SK-N-MC (cell line): ENCODE measurements around the gene ZNF574.
"Not testable (repeated sequence)": the region's sequence is repeated elsewhere in the genome, so short reads cannot be mapped to it uniquely, and the experiment has no call there.

ENCODE experiments used
- DNase-seq: peaks from one replicate; pipeline ENCODE4 v3.0.0-alpha.2; 2011; ENCODE audit warnings: low read depth, low spot score
- H3K27ac ChIP-seq: fragments of 200-600 bp; sonication (generic); 2 replicates; pipeline ENCODE4 v1.5.1; 2016; ENCODE audit warnings: mixed run types
- H3K36me3 ChIP-seq: fragments of 200-600 bp; sonication (generic); 2 replicates; pipeline ENCODE4 v1.6.1; 2017; ENCODE audit warnings: antibody characterized with exemption, low read length, mixed read lengths; ENCODE audit not compliant: insufficient read depth
- H3K4me3 ChIP-seq: fragments of 200-600 bp; sonication (generic); 2 replicates; pipeline ENCODE4 v1.5.1; 2016
- H3K9ac ChIP-seq: fragments of 200-600 bp; sonication (generic); 2 replicates; pipeline ENCODE4 v1.8.0; 2017; ENCODE audit warnings: mixed run types, mixed read lengths; ENCODE audit not compliant: insufficient read length
- H3K9me3 ChIP-seq: fragments of 200-600 bp; sonication (generic); 2 replicates; pipeline ENCODE4 v1.6.1; 2017; ENCODE audit warnings: low read depth, mild to moderate bottlenecking, antibody characterized with exemption, low read length, moderate library complexity, mixed read lengths
- EZH2 ChIP-seq: fragments of 200-600 bp; sonication (generic); IDR thresholded peaks from one replicate; pipeline ENCODE4 v1.6.1; 2017; ENCODE audit warnings: antibody characterized with exemption
- FOXP2 ChIP-seq: optimal IDR thresholded peaks from 2 replicates; pipeline ENCODE3; 2011; ENCODE audit warnings: mild to moderate bottlenecking, moderate library complexity; ENCODE audit not compliant: insufficient read depth; ENCODE audit errors: extremely low read length, control extremely low read depth
- POLR2AphosphoS5 ChIP-seq: IDR thresholded peaks from 2 replicates; pipeline ENCODE4 v1.6.1; 2012; ENCODE audit warnings: mild to moderate bottlenecking, low read depth, low read length, borderline replicate concordance

The ZNF574 gene

GRCh38 chr19:42075616-42076379 is at the start of gene ZNF574:
Gene ZNF574, plus strand, starts transcription at chr19:42076166. Its CDS starts 2,441 bp downstream, at chr19:42078607.
- TF ChIP-seq POLR2AphosphoS5 (peak; percentile 95), FOXP2 (no peak)
- Histone ChIP-seq H3K4me3 (peak within 1 kb of the TSS; percentile 96), H3K9ac (peak within 1 kb of the TSS; percentile 100), H3K36me3 (peaks cover 30% of the 10 kb centered on the region; the same call in 1 of the 2 replicates), H3K27ac (peak within 1 kb of the TSS; percentile 97), H3K9me3 (no peaks in the 10 kb centered on the region)
- DNase-seq: peak; percentile 98

- no peak for DNase-seq
- Histone ChIP-seq H3K36me3 (no peaks in the 10 kb centered on the region), H3K9ac (no peak overlapping the region), H3K27ac (no peak overlapping the region), H3K4me3 (no peak overlapping the region), H3K9me3 (no peaks in the 10 kb centered on the region)
- TF ChIP-seq POLR2AphosphoS5 (no peak), EZH2 (no peak), FOXP2 (no peak)
Observed at GRCh38 chr19:42028304-42029216, 47.4 kb upstream of the ZNF574 start.

GRCh38 chr19:42030645-42031440 is 45.1 kb upstream of the ZNF574 start:
- H3K9me3 ChIP-seq: no peaks in the 10 kb centered on the region
- H3K9ac ChIP-seq: no peak overlapping the region
- TF ChIP-seq EZH2 (no peak), FOXP2 (no peak), POLR2AphosphoS5 (no peak)
- no peak for DNase-seq
- H3K4me3 ChIP-seq: no peak overlapping the region
- no peak overlapping the region for H3K27ac ChIP-seq
- H3K36me3 ChIP-seq: no peaks in the 10 kb centered on the region

- H3K4me3 ChIP-seq: no peak overlapping the region
- no peak overlapping the region for H3K27ac ChIP-seq
- no peak for DNase-seq
- H3K9me3 ChIP-seq: no peaks in the 10 kb centered on the region
- no peaks in the 10 kb centered on the region for H3K36me3 ChIP-seq
- H3K9ac ChIP-seq: no peak overlapping the region
- TF ChIP-seq POLR2AphosphoS5 (no peak), EZH2 (no peak), FOXP2 (no peak)
Observed at GRCh38 chr19:42032431-42032830, 43.5 kb upstream of the ZNF574 start.

GRCh38 chr19:42033413-42033812 is 42.6 kb upstream of the ZNF574 start:
- Histone ChIP-seq H3K27ac (no peak overlapping the region), H3K36me3 (no peaks in the 10 kb centered on the region), H3K4me3 (no peak overlapping the region), H3K9ac (no peak overlapping the region), H3K9me3 (no peaks in the 10 kb centered on the region)
- no peak for DNase-seq
- TF ChIP-seq EZH2 (no peak), POLR2AphosphoS5 (no peak), FOXP2 (no peak)

GRCh38 chr19:42034640-42035391 is 41.1 kb upstream of the ZNF574 start:
- not testable (repeated sequence) for H3K27ac ChIP-seq, H3K4me3 ChIP-seq, DNase-seq, H3K9me3 ChIP-seq, H3K36me3 ChIP-seq, H3K9ac ChIP-seq

- DNase-seq: no peak
- no peaks in the 10 kb centered on the region for H3K9me3 ChIP-seq
- no peak overlapping the region for H3K27ac ChIP-seq
- no peak overlapping the region for H3K9ac ChIP-seq
- TF ChIP-seq POLR2AphosphoS5 (no peak), FOXP2 (no peak), EZH2 (no peak)
- no peak overlapping the region for H3K4me3 ChIP-seq
- no peaks in the 10 kb centered on the region for H3K36me3 ChIP-seq
Observed at GRCh38 chr19:42037649-42038048, 38.3 kb upstream of the ZNF574 start.
